Fibroblast of lung (primary cell): ENCODE measurements around the gene DCUN1D2. TPM values are rescaled to one million over a fixed set of nuclear protein-coding genes. Genes with fewer than 3 reads are reported as not detected.

ENCODE experiments used
- DNase-seq, 2 donors: peaks; one replicate each; pipeline versions ENCODE4 v3.0.0 to v3.0.0-alpha.2; 2010; ENCODE audit warnings: low read depth in 2 of 2
- H2AFZ ChIP-seq: 2 replicates; pipeline ENCODE4 v1.5.1; 2012; ENCODE audit warnings: low read length, control low read depth, inconsistent platforms
- H3K27ac ChIP-seq: 2 replicates; pipeline ENCODE4 v1.5.1; 2011; ENCODE audit warnings: low read length, control low read depth; ENCODE audit not compliant: insufficient read depth
- H3K27me3 ChIP-seq: 2 replicates; pipeline ENCODE4 v1.5.1; 2011; ENCODE audit warnings: mild to moderate bottlenecking, low read length; ENCODE audit not compliant: control insufficient read depth, insufficient read depth
- H3K36me3 ChIP-seq: 2 replicates; pipeline ENCODE4 v1.5.1; 2011; ENCODE audit warnings: low read length; ENCODE audit not compliant: control insufficient read depth, insufficient read depth
- H3K4me1 ChIP-seq: 2 replicates; pipeline ENCODE4 v1.5.1; 2011; ENCODE audit warnings: low read length; ENCODE audit not compliant: control insufficient read depth, insufficient read depth; ENCODE audit errors: extremely low read depth
- H3K4me2 ChIP-seq: 2 replicates; pipeline ENCODE4 v1.5.1; 2011; ENCODE audit warnings: low read length, control low read depth; ENCODE audit not compliant: insufficient read depth; ENCODE audit errors: extremely low read depth
- H3K4me3 ChIP-seq, 4 experiments: fragments of 200-600 bp in 1 of 4; sonication (generic) in 1 of 4; replicated peaks in 1 of 4; 2 replicates each; pipeline ENCODE4 v1.5.1; 2011 to 2016; ENCODE audit warnings: low read length in 4 of 4, low read depth in 3 of 4, mild to moderate bottlenecking in 3 of 4, control low read depth in 2 of 4, inconsistent platforms in 1 of 4, mixed read lengths in 1 of 4; ENCODE audit not compliant: insufficient read depth in 1 of 4; ENCODE audit errors: control extremely low read depth in 1 of 4
- H3K79me2 ChIP-seq: 2 replicates; pipeline ENCODE4 v1.5.1; 2012; ENCODE audit warnings: mild to moderate bottlenecking, low read length, inconsistent platforms; ENCODE audit not compliant: control insufficient read depth, insufficient read depth
- H3K9ac ChIP-seq: 2 replicates; pipeline ENCODE4 v1.5.1; 2011; ENCODE audit warnings: mild to moderate bottlenecking, low read length, control low read depth; ENCODE audit not compliant: insufficient read depth
- H3K9me3 ChIP-seq: 2 replicates; pipeline ENCODE4 v1.5.1; 2012; ENCODE audit warnings: low read depth, low read length; ENCODE audit not compliant: control insufficient read depth, insufficient read depth
- H4K20me1 ChIP-seq: 2 replicates; pipeline ENCODE4 v1.5.1; 2011; ENCODE audit warnings: low read length; ENCODE audit not compliant: control insufficient read depth, insufficient read depth; ENCODE audit errors: extremely low read depth
- EZH2 ChIP-seq: IDR thresholded peaks from 2 replicates; pipeline ENCODE4 v1.5.1; 2012; ENCODE audit warnings: low read length, control low read depth, mild to moderate bottlenecking; ENCODE audit errors: missing control alignments
- polyA plus RNA-seq, 2 donors: library from polyadenylated mRNA; depleted of rRNA in 1 of 2; stranded (reverse) in 1 of 2; unstranded in 1 of 2; fragments of >200 nt; gene quantifications; 2 replicates each; pipeline ENCODE4 v1.2.1, GENCODE V29; 2011 to 2012; ENCODE audit warnings: missing spikeins in 1 of 2
- total RNA-seq: library from RNA; depleted of rRNA; stranded (reverse); fragments of >200 nt; gene quantifications from 2 replicates; pipeline ENCODE4 v1.2.1, GENCODE V29; 2014
- TF ChIP-seq, protein P1 (sequence below), 2 donors: IDR thresholded peaks in 1 of 2; conservative IDR thresholded peaks in 1 of 2; 1 replicate in 1 of 2; 2 replicates in 1 of 2; pipeline ENCODE4 v1.5.1; 2011 to 2012; ENCODE audit warnings: low read length in 2 of 2, control low read depth in 1 of 2, inconsistent platforms in 1 of 2, low read depth in 1 of 2, mild to moderate bottlenecking in 1 of 2

DCUN1D2 gene
- total and polyA plus RNA-seq, 2 donors (not counting 1 experiment from before 2014, with no cell fraction given) = 10.7 to 11.6 TPM

DNA sequence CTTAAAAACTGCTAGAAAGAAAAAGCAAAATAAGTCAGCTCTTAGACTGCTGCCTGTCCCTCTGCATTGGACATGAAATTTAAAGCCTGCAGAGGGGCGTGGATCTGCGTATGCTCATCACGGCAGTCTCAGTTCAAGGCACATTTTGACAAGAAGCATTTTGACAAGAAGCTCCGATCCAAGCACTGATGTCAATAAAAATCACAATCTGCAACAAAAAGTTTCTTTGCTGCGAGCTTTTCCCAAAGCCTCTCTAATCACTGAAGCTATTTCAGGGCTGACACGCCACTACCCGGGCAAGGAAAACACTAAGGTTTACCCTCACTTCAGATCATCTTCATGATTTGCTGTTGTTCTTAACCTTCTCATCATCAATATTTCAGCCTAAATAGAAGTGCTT is 7.4 kb downstream of the DCUN1D2 start:
- Histone ChIP-seq H2AFZ (no peak overlapping the region), H4K20me1 (peaks cover 2% of the 10 kb centered on the region), H3K36me3 (peaks cover 5% of the 10 kb centered on the region), H3K4me3 (no peak overlapping the region), H3K9ac (no peak overlapping the region), H3K27ac (no peak overlapping the region), H3K27me3 (no peaks in the 10 kb centered on the region), H3K4me1 (no peaks in the 10 kb centered on the region), H3K4me2 (no peak overlapping the region), H3K79me2 (peaks cover 41% of the 10 kb centered on the region), H3K9me3 (no peaks in the 10 kb centered on the region)
- no peak for DNase-seq
- TF ChIP-seq, protein P1, sequence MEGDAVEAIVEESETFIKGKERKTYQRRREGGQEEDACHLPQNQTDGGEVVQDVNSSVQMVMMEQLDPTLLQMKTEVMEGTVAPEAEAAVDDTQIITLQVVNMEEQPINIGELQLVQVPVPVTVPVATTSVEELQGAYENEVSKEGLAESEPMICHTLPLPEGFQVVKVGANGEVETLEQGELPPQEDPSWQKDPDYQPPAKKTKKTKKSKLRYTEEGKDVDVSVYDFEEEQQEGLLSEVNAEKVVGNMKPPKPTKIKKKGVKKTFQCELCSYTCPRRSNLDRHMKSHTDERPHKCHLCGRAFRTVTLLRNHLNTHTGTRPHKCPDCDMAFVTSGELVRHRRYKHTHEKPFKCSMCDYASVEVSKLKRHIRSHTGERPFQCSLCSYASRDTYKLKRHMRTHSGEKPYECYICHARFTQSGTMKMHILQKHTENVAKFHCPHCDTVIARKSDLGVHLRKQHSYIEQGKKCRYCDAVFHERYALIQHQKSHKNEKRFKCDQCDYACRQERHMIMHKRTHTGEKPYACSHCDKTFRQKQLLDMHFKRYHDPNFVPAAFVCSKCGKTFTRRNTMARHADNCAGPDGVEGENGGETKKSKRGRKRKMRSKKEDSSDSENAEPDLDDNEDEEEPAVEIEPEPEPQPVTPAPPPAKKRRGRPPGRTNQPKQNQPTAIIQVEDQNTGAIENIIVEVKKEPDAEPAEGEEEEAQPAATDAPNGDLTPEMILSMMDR (conservative IDR thresholded peaks at IDR 0.05 in 1 of 2, IDR thresholded peaks at IDR 0.05 in 1 of 2; ENCODE audit: low read depth in 1 of 2, low read length in 2 of 2) = no peak
- no peak for TF ChIP-seq EZH2

DNA sequence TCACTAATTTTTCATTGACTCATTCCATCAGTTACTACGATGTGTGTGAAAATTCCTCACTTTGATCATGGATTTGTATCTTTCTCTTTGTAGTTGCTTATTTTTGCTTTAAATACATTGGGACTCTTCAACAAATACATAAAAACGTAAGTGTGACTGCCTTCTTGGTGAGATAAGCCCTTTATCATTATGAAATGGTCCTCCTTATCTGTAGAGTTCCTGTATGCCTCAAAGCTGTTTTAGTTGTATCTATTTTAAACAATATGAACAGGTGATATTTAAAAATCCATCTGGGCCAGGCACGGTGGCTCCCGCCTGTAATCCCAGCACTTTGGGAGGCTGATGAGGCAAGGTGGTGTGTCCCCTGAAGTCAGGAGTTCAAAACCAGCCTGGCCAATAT is 11.3 kb downstream of the DCUN1D2 start:
- Histone ChIP-seq H4K20me1 (no peaks in the 10 kb centered on the region), H3K36me3 (peaks cover 14% of the 10 kb centered on the region), H2AFZ (no peak overlapping the region), H3K4me1 (no peaks in the 10 kb centered on the region), H3K4me2 (no peak overlapping the region), H3K4me3 (no peak overlapping the region), H3K9me3 (no peaks in the 10 kb centered on the region), H3K27me3 (no peaks in the 10 kb centered on the region), H3K27ac (no peak overlapping the region), H3K79me2 (peaks cover 9% of the 10 kb centered on the region), H3K9ac (no peak overlapping the region)
- TF ChIP-seq, protein P1 (conservative IDR thresholded peaks at IDR 0.05 in 1 of 2, IDR thresholded peaks at IDR 0.05 in 1 of 2; ENCODE audit: low read depth in 1 of 2, low read length in 2 of 2) = no peak
- no peak for TF ChIP-seq EZH2
- no peak for DNase-seq

DNA sequence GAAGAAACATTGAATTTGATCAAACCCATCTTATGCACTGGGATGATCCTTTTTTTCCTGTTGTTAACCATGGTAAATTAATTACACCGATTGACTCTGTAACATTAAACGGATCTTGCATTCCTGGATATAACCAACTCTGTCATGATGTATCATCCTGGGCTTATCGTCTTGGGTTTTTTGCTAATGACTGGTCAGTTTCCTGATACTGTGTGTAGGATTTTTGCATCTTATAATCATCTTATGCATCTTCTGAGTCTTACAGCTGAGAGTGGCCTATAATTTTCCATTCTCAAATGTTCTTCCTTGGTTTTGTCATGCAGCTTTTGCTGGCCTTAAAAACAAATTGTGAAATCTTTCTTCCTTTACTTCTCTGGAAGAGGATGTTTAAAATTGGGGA is 12.8 kb downstream of the DCUN1D2 start:
- Histone ChIP-seq H3K9ac (no peak overlapping the region), H3K36me3 (peaks cover 14% of the 10 kb centered on the region), H3K27me3 (no peaks in the 10 kb centered on the region), H3K4me1 (peaks cover 2% of the 10 kb centered on the region), H4K20me1 (no peaks in the 10 kb centered on the region), H2AFZ (no peak overlapping the region), H3K9me3 (no peaks in the 10 kb centered on the region), H3K27ac (no peak overlapping the region), H3K4me3 (no peak overlapping the region), H3K4me2 (no peak overlapping the region), H3K79me2 (no peaks in the 10 kb centered on the region)
- DNase-seq = no peak
- TF ChIP-seq, protein P1 (conservative IDR thresholded peaks at IDR 0.05 in 1 of 2, IDR thresholded peaks at IDR 0.05 in 1 of 2; ENCODE audit: low read depth in 1 of 2, low read length in 2 of 2) = no peak
- no peak for TF ChIP-seq EZH2
